ENCODE results near the gene FAM9B.

Gene FAM9B

DNA sequence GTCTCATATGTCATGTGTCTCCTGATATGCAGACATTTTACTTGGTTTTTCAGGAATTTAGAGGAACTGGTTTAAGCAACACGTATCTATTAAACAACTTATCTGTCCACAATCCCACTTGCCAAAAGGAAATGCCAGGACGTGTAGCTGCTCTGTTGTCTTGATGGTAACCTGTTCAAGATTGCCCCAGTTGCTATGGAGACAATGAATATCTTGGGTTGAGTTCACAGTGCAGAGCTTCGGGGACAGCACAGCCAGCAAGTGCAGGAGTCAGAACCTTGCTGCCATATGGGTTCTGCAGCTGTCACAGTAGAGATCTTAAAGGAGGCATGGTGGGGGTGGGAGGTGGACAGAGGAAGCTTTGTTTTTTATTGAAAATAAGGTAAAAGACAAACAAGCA, 28.7 kb upstream of the FAM9B start:
- DNase-seq (ENCODE audit: low read depth in 2 of 2): peak in 1 of 2 donors; percentile 2
- TF ChIP-seq, protein P1, sequence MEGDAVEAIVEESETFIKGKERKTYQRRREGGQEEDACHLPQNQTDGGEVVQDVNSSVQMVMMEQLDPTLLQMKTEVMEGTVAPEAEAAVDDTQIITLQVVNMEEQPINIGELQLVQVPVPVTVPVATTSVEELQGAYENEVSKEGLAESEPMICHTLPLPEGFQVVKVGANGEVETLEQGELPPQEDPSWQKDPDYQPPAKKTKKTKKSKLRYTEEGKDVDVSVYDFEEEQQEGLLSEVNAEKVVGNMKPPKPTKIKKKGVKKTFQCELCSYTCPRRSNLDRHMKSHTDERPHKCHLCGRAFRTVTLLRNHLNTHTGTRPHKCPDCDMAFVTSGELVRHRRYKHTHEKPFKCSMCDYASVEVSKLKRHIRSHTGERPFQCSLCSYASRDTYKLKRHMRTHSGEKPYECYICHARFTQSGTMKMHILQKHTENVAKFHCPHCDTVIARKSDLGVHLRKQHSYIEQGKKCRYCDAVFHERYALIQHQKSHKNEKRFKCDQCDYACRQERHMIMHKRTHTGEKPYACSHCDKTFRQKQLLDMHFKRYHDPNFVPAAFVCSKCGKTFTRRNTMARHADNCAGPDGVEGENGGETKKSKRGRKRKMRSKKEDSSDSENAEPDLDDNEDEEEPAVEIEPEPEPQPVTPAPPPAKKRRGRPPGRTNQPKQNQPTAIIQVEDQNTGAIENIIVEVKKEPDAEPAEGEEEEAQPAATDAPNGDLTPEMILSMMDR (IDR thresholded peaks at IDR 0.05; ENCODE audit: low read depth, low read length): no peak

DNA sequence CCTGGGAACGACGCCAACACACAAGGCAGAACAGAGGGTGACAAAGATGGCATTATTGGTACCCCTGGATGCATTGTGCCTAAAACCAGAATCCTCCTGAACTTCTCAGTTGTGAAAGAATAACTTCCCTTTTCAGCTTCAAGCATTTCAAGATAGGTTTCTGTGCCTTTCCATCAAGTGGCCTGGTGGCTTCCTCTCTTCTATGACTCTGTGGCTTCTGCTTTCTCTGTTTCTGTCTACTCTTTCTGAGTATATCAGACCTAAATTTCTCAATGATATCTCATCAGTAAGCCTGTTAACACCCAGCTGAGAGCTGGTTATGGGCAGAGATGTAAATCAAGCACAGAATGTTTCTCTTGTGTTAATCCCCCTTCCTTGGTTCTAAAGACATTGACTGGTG, 21.4 kb upstream of the FAM9B start:
- TF ChIP-seq, protein P1 (IDR thresholded peaks at IDR 0.05; ENCODE audit: low read depth, low read length): no peak
- no peak overlapping the region for H3K4me3 ChIP-seq (replicated peaks in 1 of 2; ENCODE audit: low read depth in 2 of 2, low read length in 2 of 2)
- DNase-seq (ENCODE audit: low read depth in 2 of 2): no peak

More for the DNA sequence above, 28.7 kb upstream of the FAM9B start:
- H3K4me3 ChIP-seq (replicated peaks in 1 of 2; ENCODE audit: low read depth in 2 of 2, low read length in 2 of 2): no peak overlapping the region

DNA sequence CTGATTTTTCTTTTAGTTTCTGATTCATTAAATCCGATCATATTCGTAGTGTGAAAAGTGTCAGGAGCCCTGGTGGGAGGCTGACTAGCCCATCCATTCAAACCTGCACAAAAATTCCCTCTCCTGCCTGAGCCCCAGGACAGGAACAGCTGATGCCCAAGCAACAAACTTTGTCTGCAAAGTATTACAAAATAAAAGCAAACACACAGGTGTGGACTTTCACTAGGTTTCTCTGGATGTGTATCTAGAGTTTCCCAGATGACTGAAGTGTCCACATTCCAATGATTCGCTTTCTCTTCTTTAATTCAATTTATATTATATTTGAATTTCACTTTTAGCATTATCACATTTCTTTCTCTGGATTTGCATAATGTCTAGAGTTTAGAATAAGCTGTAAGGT, 18.2 kb upstream of the FAM9B start:
- no peak overlapping the region for H3K4me3 ChIP-seq (replicated peaks in 1 of 2; ENCODE audit: low read depth in 2 of 2, low read length in 2 of 2)
- TF ChIP-seq, protein P1 (IDR thresholded peaks at IDR 0.05; ENCODE audit: low read depth, low read length): no peak
- DNase-seq (ENCODE audit: low read depth in 2 of 2): no peak

DNA sequence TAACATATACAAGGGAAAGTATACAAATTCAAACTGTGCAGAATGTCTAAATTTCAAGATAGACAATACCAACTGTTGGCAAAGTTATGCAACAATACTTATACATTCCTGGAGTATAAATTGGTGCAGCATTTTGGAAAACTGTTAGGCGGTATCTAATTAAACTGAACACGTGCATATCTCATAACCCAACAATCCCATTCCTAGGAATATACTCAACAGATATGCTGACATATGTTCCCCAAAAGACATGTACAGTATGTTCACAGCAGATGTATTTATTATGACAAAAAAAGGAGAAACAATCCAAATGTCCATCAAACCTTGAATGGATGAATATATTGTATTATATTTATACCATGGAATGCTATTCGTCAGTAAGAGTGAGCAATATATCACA, 16.4 kb upstream of the FAM9B start:
- DNase-seq (ENCODE audit: low read depth in 2 of 2): no peak
- H3K4me3 ChIP-seq (replicated peaks in 1 of 2; ENCODE audit: low read depth in 2 of 2, low read length in 2 of 2): no peak overlapping the region
- TF ChIP-seq, protein P1 (IDR thresholded peaks at IDR 0.05; ENCODE audit: low read depth, low read length): no peak

DNA sequence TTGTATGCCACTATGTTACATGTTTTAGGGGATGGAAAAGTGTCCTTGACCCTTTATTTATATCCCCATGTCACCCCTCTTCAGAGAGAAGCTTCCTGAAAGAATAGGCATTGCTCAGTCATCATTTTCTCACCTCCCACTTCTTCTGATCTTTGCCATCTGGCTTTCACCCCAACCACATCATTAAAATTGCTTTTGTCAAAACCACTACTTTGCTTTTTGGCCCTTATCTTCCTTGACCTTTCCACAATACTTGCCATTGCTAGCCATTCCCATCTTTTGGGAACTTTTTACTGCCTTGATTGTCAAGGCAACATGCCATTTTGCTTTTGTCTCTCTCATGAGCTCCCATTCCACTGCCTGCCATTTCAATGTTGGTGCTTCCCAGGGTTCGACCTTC, 14.9 kb upstream of the FAM9B start:
- TF ChIP-seq, protein P1 (IDR thresholded peaks at IDR 0.05; ENCODE audit: low read depth, low read length): no peak
- no peak for DNase-seq (ENCODE audit: low read depth in 2 of 2)
- no peak overlapping the region for H3K4me3 ChIP-seq (replicated peaks in 1 of 2; ENCODE audit: low read depth in 2 of 2, low read length in 2 of 2)

DNA sequence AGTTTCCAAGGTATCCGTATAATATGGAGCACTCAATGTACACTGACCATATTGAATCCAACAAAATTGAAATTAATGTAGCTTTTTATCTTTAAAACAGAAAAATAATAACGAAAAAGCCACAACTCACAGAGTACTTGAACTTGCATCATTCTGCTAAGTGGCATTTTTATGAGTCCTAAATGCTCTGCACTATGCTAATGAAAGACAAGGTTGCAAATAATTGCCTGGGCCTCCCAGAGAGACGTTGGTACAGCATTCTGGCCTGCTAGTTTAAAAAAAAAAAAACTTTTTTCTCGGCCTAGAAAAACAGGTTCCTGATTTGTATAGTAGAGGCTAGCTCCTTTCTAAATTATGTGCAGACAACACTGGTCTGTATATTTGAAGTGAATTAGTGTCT, 4.3 kb upstream of the FAM9B start:
- H3K4me3 ChIP-seq (replicated peaks in 1 of 2; ENCODE audit: low read depth in 2 of 2, low read length in 2 of 2): no peak overlapping the region
- TF ChIP-seq, protein P1 (IDR thresholded peaks at IDR 0.05; ENCODE audit: low read depth, low read length): no peak
- DNase-seq (ENCODE audit: low read depth in 2 of 2): no peak

DNA sequence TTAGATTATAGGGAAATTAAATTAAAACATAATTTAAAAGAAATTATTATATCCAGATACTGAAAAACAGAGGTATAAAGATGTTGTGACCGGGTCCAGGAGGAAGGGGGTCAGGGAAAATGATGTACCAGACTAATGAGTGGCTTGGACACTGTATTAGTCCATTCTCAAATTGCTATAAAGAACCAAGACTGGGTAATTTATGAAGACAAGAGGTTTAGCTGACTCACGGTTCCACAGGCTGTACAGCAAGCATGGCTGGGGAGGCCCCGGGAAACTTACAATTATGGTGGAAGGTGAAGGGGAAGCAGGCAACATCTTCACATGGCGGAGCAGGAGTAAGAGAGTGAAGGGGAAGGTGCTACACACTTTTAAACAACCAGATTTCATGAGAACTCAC, 3.4 kb upstream of the FAM9B start:
- H3K4me3 ChIP-seq (replicated peaks in 1 of 2; ENCODE audit: low read depth in 2 of 2, low read length in 2 of 2): no peak overlapping the region
- DNase-seq (ENCODE audit: low read depth in 2 of 2): no peak
- TF ChIP-seq, protein P1 (IDR thresholded peaks at IDR 0.05; ENCODE audit: low read depth, low read length): no peak
